Raji (cell line): Measurements from ENCODE around the gene SERPINA10.

Experiments
- POLR2A ChIP-seq: IDR thresholded peaks from 2 replicates; pipeline ENCODE4 v1.6.1; 2011; ENCODE audit warnings: low read depth, low read length, control low read depth; ENCODE audit not compliant: insufficient read depth

The SERPINA10 gene

GRCh38 chr14:94292872-94293577 is at the start of gene SERPINA10:
Gene SERPINA10, minus strand, starts transcription at chr14:94293268. Its CDS starts 2,675 bp downstream, at chr14:94290593.
- TF ChIP-seq POLR2A = no peak

GRCh38 chr14:94342334-94342934 is 49.4 kb upstream of the SERPINA10 start:
- TF ChIP-seq POLR2A = no peak

- TF ChIP-seq POLR2A = no peak
These were observed 48.7 kb upstream of the SERPINA10 start for GRCh38 chr14:94341656-94342333.

GRCh38 chr14:94340533-94340932 is 47.5 kb upstream of the SERPINA10 start:
- no peak for TF ChIP-seq POLR2A

- TF ChIP-seq POLR2A = no peak
These were observed 45.0 kb upstream of the SERPINA10 start for GRCh38 chr14:94338023-94338422.

GRCh38 chr14:94337274-94337673 is 44.2 kb upstream of the SERPINA10 start:
- no peak for TF ChIP-seq POLR2A

GRCh38 chr14:94334872-94335271 is 41.8 kb upstream of the SERPINA10 start:
- TF ChIP-seq POLR2A = no peak

- TF ChIP-seq POLR2A = no peak
These were observed 39.5 kb upstream of the SERPINA10 start for GRCh38 chr14:94332587-94332986.

GRCh38 chr14:94332063-94332583 is 39.1 kb upstream of the SERPINA10 start:
- TF ChIP-seq POLR2A = no peak

GRCh38 chr14:94331462-94331861 is 38.4 kb upstream of the SERPINA10 start:
- TF ChIP-seq POLR2A = no peak

- TF ChIP-seq POLR2A = no peak
These were observed 37.8 kb upstream of the SERPINA10 start for GRCh38 chr14:94330857-94331256.

- no peak for TF ChIP-seq POLR2A
These were observed 37.4 kb upstream of the SERPINA10 start for GRCh38 chr14:94330432-94330831.

GRCh38 chr14:94329857-94330256 is 36.8 kb upstream of the SERPINA10 start:
- TF ChIP-seq POLR2A = no peak

- TF ChIP-seq POLR2A = no peak
These were observed 35.1 kb upstream of the SERPINA10 start for GRCh38 chr14:94328196-94328595.

- no peak for TF ChIP-seq POLR2A
These were observed 29.8 kb upstream of the SERPINA10 start, which contains the start of gene SERPINA6 for GRCh38 chr14:94322648-94323570. Gene SERPINA6, minus strand, starts transcription at chr14:94323336. Its CDS starts 8,688 bp downstream, at chr14:94314648.
